ENCODE results near the gene ZSWIM6. TPM values are rescaled to one million over a fixed set of nuclear protein-coding genes. Genes with fewer than 3 reads are reported as not detected.

ZSWIM6 gene
- total RNA-seq, 2 experiments from 2014 or later, result 5.5 to 5.7 TPM

- Mint-ChIP-seq H3K27ac (no peak overlapping the region), H3K4me1 (ENCODE audit: low read depth) (no peaks in the 10 kb centered on the region), H3K27me3 (no peaks in the 10 kb centered on the region), H3K36me3 (no peaks in the 10 kb centered on the region), H3K9me3 (no peaks in the 10 kb centered on the region), H3K4me3 (no peak overlapping the region)
- intact Hi-C loops (cut with micrococcal nuclease), result no loop called here
- DNase-seq, result no peak
- ChIA-PET CTCF (no interaction called here), POLR2A (no interaction called here)
Observed at GRCh38 chr5:61572959-61573358, 240.9 kb downstream of the ZSWIM6 start.

- H3K27ac Mint-ChIP-seq, result no peak overlapping the region
- no peaks in the 10 kb centered on the region for H3K4me1 Mint-ChIP-seq (ENCODE audit: low read depth)
- ChIA-PET CTCF (no interaction called here), POLR2A (no interaction called here)
- no peak overlapping the region for H3K4me3 Mint-ChIP-seq
- intact Hi-C loops (cut with micrococcal nuclease), result loop anchor here (5.0 kb wide), 1 partner anchor 243 kb away; the partner anchor contains the start of gene ZSWIM6
- H3K36me3 Mint-ChIP-seq, result no peaks in the 10 kb centered on the region
- no peaks in the 10 kb centered on the region for H3K9me3 Mint-ChIP-seq
- DNase-seq, result no peak
- no peaks in the 10 kb centered on the region for H3K27me3 Mint-ChIP-seq
Observed at GRCh38 chr5:61575103-61575502, 243.0 kb downstream of the ZSWIM6 start.

DNA sequence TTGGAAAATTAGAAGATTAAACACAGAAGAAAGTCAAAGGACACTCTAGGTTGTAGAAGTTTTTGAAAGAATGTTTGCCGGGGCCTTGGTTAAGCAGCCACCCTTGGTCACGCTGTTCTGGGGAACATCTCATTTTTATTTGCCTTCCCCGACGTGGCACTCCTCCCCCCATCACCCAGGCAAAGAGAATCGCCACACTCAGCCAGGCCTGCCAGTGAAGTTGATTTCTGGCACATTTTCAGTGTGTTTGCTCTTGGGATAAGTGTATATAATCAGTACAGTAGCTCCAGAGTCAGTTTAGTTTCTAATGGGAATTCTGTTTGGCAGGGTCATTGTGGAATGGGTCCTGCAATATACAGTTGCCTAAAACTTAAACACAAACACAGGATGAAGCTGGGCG lies 243.5 kb downstream of the ZSWIM6 start:
- Mint-ChIP-seq H3K27ac (no peak overlapping the region), H3K27me3 (no peaks in the 10 kb centered on the region), H3K36me3 (no peaks in the 10 kb centered on the region), H3K4me3 (no peak overlapping the region), H3K4me1 (ENCODE audit: low read depth) (no peaks in the 10 kb centered on the region), H3K9me3 (no peaks in the 10 kb centered on the region)
- POLR2A ChIA-PET, result no interaction called here
- CTCF ChIA-PET, result no interaction called here
- no peak for DNase-seq
- intact Hi-C loops (cut with micrococcal nuclease), result loop anchor here (5.0 kb wide), 1 partner anchor 243 kb away; the partner anchor contains the start of gene ZSWIM6

- Mint-ChIP-seq H3K27me3 (no peaks in the 10 kb centered on the region), H3K27ac (no peak overlapping the region), H3K9me3 (no peaks in the 10 kb centered on the region), H3K4me1 (ENCODE audit: low read depth) (no peaks in the 10 kb centered on the region), H3K36me3 (no peaks in the 10 kb centered on the region), H3K4me3 (no peak overlapping the region)
- CTCF ChIA-PET, result no interaction called here
- POLR2A ChIA-PET, result no interaction called here
- no peak for DNase-seq
- intact Hi-C loops (cut with micrococcal nuclease), result loop anchor here (5.0 kb wide), 1 partner anchor 244 kb away; the partner anchor contains the start of gene ZSWIM6
Observed at GRCh38 chr5:61576556-61576955, 244.5 kb downstream of the ZSWIM6 start.

DNA sequence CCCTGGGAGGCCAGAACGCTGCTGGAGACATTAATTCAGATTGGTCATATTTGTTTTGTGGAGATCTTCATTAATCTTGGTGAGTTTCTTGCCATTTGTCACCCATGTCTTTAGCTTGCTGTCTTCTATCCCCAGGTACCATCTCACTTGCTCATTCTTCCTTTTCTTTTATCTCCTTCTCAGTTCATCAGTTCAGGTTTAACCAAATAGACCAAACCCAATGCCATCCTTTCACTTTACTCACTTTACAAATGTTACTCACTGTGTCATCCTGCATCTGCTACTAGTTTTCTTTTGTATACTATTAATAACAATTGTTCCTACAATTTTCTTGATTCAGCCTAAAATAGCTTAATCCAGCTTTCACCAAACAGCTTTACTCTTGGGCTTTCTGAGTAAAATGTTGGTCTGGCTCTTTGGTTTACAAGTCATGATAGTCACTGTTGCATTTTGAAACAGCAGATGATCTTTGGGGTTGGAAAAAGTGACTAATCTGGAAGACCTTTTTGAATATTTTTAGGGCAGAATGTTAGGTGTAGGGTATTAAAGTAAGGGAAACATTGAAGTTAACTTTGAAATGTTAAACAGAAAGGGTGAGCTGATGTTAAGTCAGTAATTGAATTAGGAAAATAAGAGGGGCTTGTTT lies 246.9 kb downstream of the ZSWIM6 start:
- no peak overlapping the region for H3K27ac Mint-ChIP-seq
- H3K9me3 Mint-ChIP-seq, result no peaks in the 10 kb centered on the region
- intact Hi-C loops (cut with micrococcal nuclease), result loop anchor here (1.0 to 5.0 kb wide), 3 partner anchors 45 to 247 kb away; partner anchors contain the start of gene ZSWIM6
- no peaks in the 10 kb centered on the region for H3K4me1 Mint-ChIP-seq (ENCODE audit: low read depth)
- H3K4me3 Mint-ChIP-seq, result no peak overlapping the region
- ChIA-PET CTCF (no interaction called here), POLR2A (no interaction called here)
- peaks cover 6% of the 10 kb centered on the region for H3K27me3 Mint-ChIP-seq
- no peak for DNase-seq
- no peaks in the 10 kb centered on the region for H3K36me3 Mint-ChIP-seq

GRCh38 chr5:61582205-61582820 lies 250.3 kb downstream of the ZSWIM6 start:
- CTCF ChIA-PET, result no interaction called here
- no peak overlapping the region for H3K27ac Mint-ChIP-seq
- POLR2A ChIA-PET, result no interaction called here
- H3K27me3 Mint-ChIP-seq, result peaks cover 10% of the 10 kb centered on the region
- DNase-seq, result no peak
- H3K4me3 Mint-ChIP-seq, result no peak overlapping the region
- intact Hi-C loops (cut with micrococcal nuclease), result no loop called here
- H3K4me1 Mint-ChIP-seq (ENCODE audit: low read depth), result no peaks in the 10 kb centered on the region
- peaks cover 3% of the 10 kb centered on the region for H3K9me3 Mint-ChIP-seq
- H3K36me3 Mint-ChIP-seq, result no peaks in the 10 kb centered on the region

- intact Hi-C loops (cut with micrococcal nuclease), result no loop called here
Observed at GRCh38 chr5:61582887-61583286, 250.8 kb downstream of the ZSWIM6 start.

DNA sequence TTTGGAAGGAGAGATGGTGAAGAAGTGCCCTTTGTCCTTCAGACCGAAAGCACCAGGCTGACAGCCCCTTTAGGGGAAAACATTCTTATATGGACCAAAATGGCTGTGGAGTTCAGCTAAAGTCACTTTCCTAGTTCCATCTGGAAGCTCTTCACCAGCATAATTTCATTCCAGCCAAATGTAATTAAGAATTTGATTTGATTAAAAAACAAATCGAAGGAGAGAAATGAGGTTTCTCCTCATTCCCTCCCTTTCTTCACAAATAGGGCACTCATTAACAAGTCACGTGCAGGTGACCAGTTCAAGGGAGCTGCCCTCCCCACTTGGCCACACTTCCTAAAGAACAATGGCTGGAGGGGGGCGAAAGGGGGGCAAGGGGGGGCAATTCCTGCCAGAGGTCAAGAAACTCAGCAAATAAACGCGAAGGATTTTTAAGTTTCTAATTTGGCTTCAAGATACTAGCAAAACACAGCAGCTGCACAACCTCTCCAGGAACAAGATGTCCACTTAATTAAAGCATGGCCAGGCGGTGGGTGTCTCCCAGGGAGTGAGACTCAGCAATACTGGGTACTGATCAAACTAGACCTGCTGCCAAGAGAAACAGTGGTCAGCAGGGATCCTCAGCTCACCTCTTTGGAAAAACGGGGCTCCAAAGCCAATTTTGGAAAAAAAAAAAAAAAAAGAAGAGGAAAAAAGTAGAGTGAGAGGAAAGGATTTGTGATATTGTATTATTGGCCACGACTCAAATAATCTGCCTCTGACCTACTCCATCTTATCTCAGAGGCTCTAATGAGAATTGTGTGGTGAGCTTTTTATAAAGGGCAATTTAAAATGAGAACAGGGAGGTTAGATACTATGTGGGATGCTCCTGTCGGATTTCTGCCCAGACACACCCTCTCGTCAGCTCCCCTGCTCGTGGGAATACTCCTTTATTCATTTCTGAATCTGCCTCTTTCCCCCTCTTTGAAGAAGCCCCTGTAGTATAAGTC lies 254.3 kb downstream of the ZSWIM6 start:
- H3K9me3 Mint-ChIP-seq, result peaks cover 7% of the 10 kb centered on the region
- ChIA-PET POLR2A (no interaction called here), CTCF (interaction anchor here (1.2 kb wide), 1 partner anchor 73 kb away, joined by 4 read pairs; no protein-coding TSS in a partner anchor)
- no peak overlapping the region for H3K27ac Mint-ChIP-seq
- DNase-seq, result no peak
- H3K4me1 Mint-ChIP-seq (ENCODE audit: low read depth), result no peaks in the 10 kb centered on the region
- H3K27me3 Mint-ChIP-seq, result peaks cover 10% of the 10 kb centered on the region
- intact Hi-C loops (cut with micrococcal nuclease), result no loop called here
- no peaks in the 10 kb centered on the region for H3K36me3 Mint-ChIP-seq
- no peak overlapping the region for H3K4me3 Mint-ChIP-seq

More at GRCh38 chr5:61582887-61583286, 250.8 kb downstream of the ZSWIM6 start:
- Mint-ChIP-seq H3K9me3 (peaks cover 7% of the 10 kb centered on the region), H3K27ac (no peak overlapping the region), H3K36me3 (no peaks in the 10 kb centered on the region), H3K4me1 (ENCODE audit: low read depth) (no peaks in the 10 kb centered on the region), H3K4me3 (no peak overlapping the region), H3K27me3 (peaks cover 10% of the 10 kb centered on the region)
- POLR2A ChIA-PET, result no interaction called here
- no peak for DNase-seq
- CTCF ChIA-PET, result no interaction called here

DNA sequence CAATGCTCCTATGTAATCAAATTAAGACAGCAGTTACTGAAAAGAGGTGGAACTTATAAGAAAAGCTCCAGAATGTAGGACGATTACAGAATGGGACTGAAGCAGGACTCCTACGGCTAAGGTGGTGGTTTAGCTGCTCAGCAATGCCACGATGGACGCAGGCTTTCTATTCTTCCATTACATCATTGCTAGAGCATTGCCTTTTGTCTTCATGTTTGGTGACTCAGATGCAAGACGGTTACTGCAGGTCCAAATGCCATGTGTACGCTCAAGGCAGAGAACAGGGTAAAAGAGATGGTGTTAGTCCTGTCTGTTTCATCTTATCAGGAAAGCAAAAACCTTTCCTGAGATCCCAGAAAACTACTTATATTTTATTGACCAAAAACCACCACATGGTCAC lies 255.1 kb downstream of the ZSWIM6 start:
- ChIA-PET POLR2A (no interaction called here), CTCF (no interaction called here)
- H3K36me3 Mint-ChIP-seq, result no peaks in the 10 kb centered on the region
- no peak overlapping the region for H3K27ac Mint-ChIP-seq
- H3K9me3 Mint-ChIP-seq, result peaks cover 7% of the 10 kb centered on the region
- intact Hi-C loops (cut with micrococcal nuclease), result no loop called here
- no peak for DNase-seq
- no peaks in the 10 kb centered on the region for H3K4me1 Mint-ChIP-seq (ENCODE audit: low read depth)
- no peak overlapping the region for H3K4me3 Mint-ChIP-seq
- H3K27me3 Mint-ChIP-seq, result peaks cover 13% of the 10 kb centered on the region

DNA sequence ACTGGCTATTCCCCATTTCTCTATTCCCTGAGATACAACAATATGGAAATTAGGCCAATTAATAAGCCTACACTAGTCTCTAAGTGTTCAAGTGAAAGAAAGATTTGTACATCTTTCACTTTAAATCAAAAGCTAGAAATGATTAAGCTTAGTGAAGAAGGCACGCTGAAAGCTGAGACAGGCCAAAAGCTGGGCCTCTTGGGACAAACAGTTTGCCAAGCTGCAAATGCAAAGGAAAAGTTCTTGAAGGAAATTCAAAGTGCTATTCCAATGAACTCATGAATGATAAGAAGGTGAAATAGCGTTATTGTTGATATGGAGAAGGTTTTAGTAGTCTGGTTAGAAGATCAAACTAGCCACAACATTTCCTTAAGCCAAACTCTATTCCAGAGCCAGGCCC lies 256.2 kb downstream of the ZSWIM6 start:
- no peak overlapping the region for H3K27ac Mint-ChIP-seq
- H3K4me3 Mint-ChIP-seq, result no peak overlapping the region
- no peak for DNase-seq
- ChIA-PET CTCF (no interaction called here), POLR2A (interaction anchor here (0.6 kb wide), 1 partner anchor 436 kb away, joined by 3 read pairs; no protein-coding TSS in a partner anchor)
- no peaks in the 10 kb centered on the region for H3K36me3 Mint-ChIP-seq
- intact Hi-C loops (cut with micrococcal nuclease), result no loop called here
- H3K4me1 Mint-ChIP-seq (ENCODE audit: low read depth), result no peaks in the 10 kb centered on the region
- peaks cover 7% of the 10 kb centered on the region for H3K9me3 Mint-ChIP-seq
- peaks cover 10% of the 10 kb centered on the region for H3K27me3 Mint-ChIP-seq

GRCh38 chr5:61589946-61590345 lies 257.9 kb downstream of the ZSWIM6 start:
- ChIA-PET POLR2A (no interaction called here), CTCF (no interaction called here)
- H3K4me3 Mint-ChIP-seq, result no peak overlapping the region
- H3K36me3 Mint-ChIP-seq, result no peaks in the 10 kb centered on the region
- intact Hi-C loops (cut with micrococcal nuclease), result no loop called here
- no peak overlapping the region for H3K27ac Mint-ChIP-seq
- DNase-seq, result no peak
- H3K9me3 Mint-ChIP-seq, result peaks cover 7% of the 10 kb centered on the region
- peaks cover 7% of the 10 kb centered on the region for H3K27me3 Mint-ChIP-seq
- H3K4me1 Mint-ChIP-seq (ENCODE audit: low read depth), result no peaks in the 10 kb centered on the region

GRCh38 chr5:61590473-61590872 lies 258.4 kb downstream of the ZSWIM6 start:
- H3K36me3 Mint-ChIP-seq, result no peaks in the 10 kb centered on the region
- H3K4me1 Mint-ChIP-seq (ENCODE audit: low read depth), result no peaks in the 10 kb centered on the region
- no peak overlapping the region for H3K27ac Mint-ChIP-seq
- POLR2A ChIA-PET, result no interaction called here
- peaks cover 7% of the 10 kb centered on the region for H3K9me3 Mint-ChIP-seq
- CTCF ChIA-PET, result no interaction called here
- intact Hi-C loops (cut with micrococcal nuclease), result no loop called here
- DNase-seq, result no peak
- H3K27me3 Mint-ChIP-seq, result peaks cover 7% of the 10 kb centered on the region
- no peak overlapping the region for H3K4me3 Mint-ChIP-seq

Measured in activated CD4-positive, alpha-beta memory T cell treated with anti-CD3 and anti-CD28 coated beads for 36 hours (primary cell).